ENCODE results near the gene LUZP2. TPM values are rescaled to one million over a fixed set of nuclear protein-coding genes. Genes with fewer than 3 reads are reported as not detected.

LUZP2 gene
- total and polyA plus RNA-seq, 2 of the 8 experiments (the other 6 are each of a cell fraction or from before 2014, with no cell fraction given): 0.79 to 1.5 TPM

DNA sequence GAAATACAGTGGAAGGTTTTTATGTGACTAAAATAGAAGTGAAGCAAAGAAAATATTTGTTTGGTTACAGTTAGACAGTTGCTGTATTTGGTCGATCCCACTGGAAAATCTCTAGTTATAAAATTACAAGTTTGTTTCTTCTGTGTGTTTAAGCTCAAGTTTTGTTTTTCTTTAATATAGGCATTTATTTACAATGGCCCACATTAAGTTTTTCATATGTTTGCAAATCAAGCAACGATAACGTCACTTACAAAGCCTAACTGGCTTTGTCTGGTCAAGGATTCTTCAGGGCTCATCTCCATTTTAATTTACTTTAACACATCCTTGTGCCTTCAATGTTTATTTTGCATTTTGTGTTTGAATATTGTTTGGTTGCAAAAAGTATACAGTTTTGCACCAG is 270.6 kb downstream of the LUZP2 start:
- no peaks in the 10 kb centered on the region for H3K23me2 ChIP-seq (ENCODE audit: low read depth, low read length)
- H3K27me3 ChIP-seq (replicated peaks in 1 of 4; ENCODE audit: control insufficient read depth in 3 of 4, extremely low read depth in 1 of 4, insufficient read depth in 3 of 4, low read length in 3 of 4): no peaks in the 10 kb centered on the region
- H4K5ac ChIP-seq (ENCODE audit: insufficient read length, low read depth, low read length): no peak overlapping the region
- no peak overlapping the region for H3K23ac ChIP-seq (ENCODE audit: insufficient read length)
- no peak overlapping the region for H3K27ac ChIP-seq (ENCODE audit: low read depth, low read length)
- no peaks in the 10 kb centered on the region for H3K4me1 ChIP-seq (replicated peaks in 1 of 4; ENCODE audit: control insufficient read depth in 3 of 4, insufficient read depth in 4 of 4, low read length in 3 of 4)
- H2AK5ac ChIP-seq (ENCODE audit: low read depth, low read length): no peak overlapping the region
- POLR2A ChIA-PET (ENCODE audit: partially characterized antibody): no interaction called here
- no peak for DNase-seq (ENCODE audit: low read depth in 1 of 2, low spot score in 2 of 2)
- no peaks in the 10 kb centered on the region for H3K9me3 ChIP-seq (ENCODE audit: insufficient read depth in 2 of 2, low read depth in 1 of 2, low read length in 1 of 2)
- WGBS, 2 experiments (ENCODE audit: extremely low coverage in 1 of 2, insufficient coverage in 1 of 2, insufficient read length in 1 of 2, insufficient replicate concordance in 2 of 2, low coverage in 1 of 2, low lambda C conversion rate in 2 of 2, missing lambda C conversion rate in 1 of 2): 91% methylated on average over 3 of the region's 3 CpGs; no CpG with 5 or more reads in 1 of the 2 experiments
- H3K36me3 ChIP-seq (ENCODE audit: control insufficient read depth in 2 of 4, insufficient read depth in 4 of 4, low read length in 3 of 4): no peaks in the 10 kb centered on the region
- H4K20me1 ChIP-seq (replicated peaks in 1 of 2; ENCODE audit: control insufficient read depth in 1 of 2, insufficient read depth in 2 of 2, low read length in 2 of 2): no peaks in the 10 kb centered on the region
- H2BK5ac ChIP-seq (ENCODE audit: low read depth, low read length): no peak overlapping the region
- H3K14ac ChIP-seq (ENCODE audit: insufficient read length): no peak overlapping the region
- no peak overlapping the region for H3K9ac ChIP-seq (replicated peaks in 1 of 4; ENCODE audit: extremely low read depth in 1 of 4, low read depth in 3 of 4, low read length in 3 of 4)
- H3K79me1 ChIP-seq (ENCODE audit: low read depth, low read length): no peaks in the 10 kb centered on the region
- no peak overlapping the region for H2BK120ac ChIP-seq (replicated peaks; ENCODE audit: low read depth, low read length)
- H3K79me2 ChIP-seq (ENCODE audit: control insufficient read depth in 1 of 2, insufficient read depth in 2 of 2, low read length in 2 of 2): no peaks in the 10 kb centered on the region
- no peak overlapping the region for H3K4me3 ChIP-seq (ENCODE audit: extremely low read depth in 1 of 4, insufficient read depth in 2 of 4, low read depth in 3 of 4, low read length in 4 of 4)
- H2AFZ ChIP-seq (ENCODE audit: low read length): no peak overlapping the region
- no peak for FAIRE-seq
- no peak overlapping the region for H4K91ac ChIP-seq (replicated peaks; ENCODE audit: insufficient read length, low read length)
- H3K4me2 ChIP-seq (ENCODE audit: insufficient read depth in 1 of 2, low read depth in 2 of 2, low read length in 2 of 2): no peak overlapping the region
- CTCF ChIA-PET (ENCODE audit: partially characterized antibody): no interaction called here
- no peak overlapping the region for H3K18ac ChIP-seq (ENCODE audit: extremely low read depth, low read length)
- H2BK15ac ChIP-seq (ENCODE audit: low read length): no peak overlapping the region
- H4K8ac ChIP-seq (ENCODE audit: extremely low read depth, insufficient read depth, low read length): no peak overlapping the region
- no peak overlapping the region for H3K4ac ChIP-seq (replicated peaks; ENCODE audit: insufficient read length, low read depth, low read length)
- H2BK20ac ChIP-seq (ENCODE audit: low read length): no peak overlapping the region
- no peak overlapping the region for H3K56ac ChIP-seq (replicated peaks; ENCODE audit: insufficient read length, low read depth, low read length)
- H2BK12ac ChIP-seq (ENCODE audit: low read depth, low read length): no peak overlapping the region
- TF ChIP-seq RNF2 (IDR thresholded peaks at IDR 0.05; ENCODE audit: borderline replicate concordance, low read depth, low read length, missing control alignments, poor library complexity, severe bottlenecking) (no peak), EGR1 (IDR thresholded peaks at IDR 0.05; ENCODE audit: borderline replicate concordance, low read depth, low read length) (no peak), BCL11A (IDR thresholded peaks at IDR 0.05; ENCODE audit: low read depth in 2 of 2, low read length in 2 of 2) (no peak), BRCA1 (IDR thresholded peaks at IDR 0.05; ENCODE audit: low read depth, low read length) (no peak), SAP30 (IDR thresholded peaks at IDR 0.05; ENCODE audit: insufficient read depth, insufficient replicate concordance, low read length) (no peak), HDAC2 (IDR thresholded peaks at IDR 0.05; ENCODE audit: borderline replicate concordance in 1 of 2, low read depth in 2 of 2, low read length in 2 of 2) (no peak), CHD2 (IDR thresholded peaks at IDR 0.05; ENCODE audit: low read length) (no peak)
- TF ChIP-seq, protein P1, sequence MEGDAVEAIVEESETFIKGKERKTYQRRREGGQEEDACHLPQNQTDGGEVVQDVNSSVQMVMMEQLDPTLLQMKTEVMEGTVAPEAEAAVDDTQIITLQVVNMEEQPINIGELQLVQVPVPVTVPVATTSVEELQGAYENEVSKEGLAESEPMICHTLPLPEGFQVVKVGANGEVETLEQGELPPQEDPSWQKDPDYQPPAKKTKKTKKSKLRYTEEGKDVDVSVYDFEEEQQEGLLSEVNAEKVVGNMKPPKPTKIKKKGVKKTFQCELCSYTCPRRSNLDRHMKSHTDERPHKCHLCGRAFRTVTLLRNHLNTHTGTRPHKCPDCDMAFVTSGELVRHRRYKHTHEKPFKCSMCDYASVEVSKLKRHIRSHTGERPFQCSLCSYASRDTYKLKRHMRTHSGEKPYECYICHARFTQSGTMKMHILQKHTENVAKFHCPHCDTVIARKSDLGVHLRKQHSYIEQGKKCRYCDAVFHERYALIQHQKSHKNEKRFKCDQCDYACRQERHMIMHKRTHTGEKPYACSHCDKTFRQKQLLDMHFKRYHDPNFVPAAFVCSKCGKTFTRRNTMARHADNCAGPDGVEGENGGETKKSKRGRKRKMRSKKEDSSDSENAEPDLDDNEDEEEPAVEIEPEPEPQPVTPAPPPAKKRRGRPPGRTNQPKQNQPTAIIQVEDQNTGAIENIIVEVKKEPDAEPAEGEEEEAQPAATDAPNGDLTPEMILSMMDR (IDR thresholded peaks at IDR 0.05; ENCODE audit: control extremely low read depth in 1 of 3, insufficient read depth in 1 of 3, low read depth in 1 of 3, low read length in 3 of 3): no peak
- TF ChIP-seq, protein P2, sequence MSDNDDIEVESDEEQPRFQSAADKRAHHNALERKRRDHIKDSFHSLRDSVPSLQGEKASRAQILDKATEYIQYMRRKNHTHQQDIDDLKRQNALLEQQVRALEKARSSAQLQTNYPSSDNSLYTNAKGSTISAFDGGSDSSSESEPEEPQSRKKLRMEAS (IDR thresholded peaks at IDR 0.05): no peak
- TF ChIP-seq, protein P3, sequence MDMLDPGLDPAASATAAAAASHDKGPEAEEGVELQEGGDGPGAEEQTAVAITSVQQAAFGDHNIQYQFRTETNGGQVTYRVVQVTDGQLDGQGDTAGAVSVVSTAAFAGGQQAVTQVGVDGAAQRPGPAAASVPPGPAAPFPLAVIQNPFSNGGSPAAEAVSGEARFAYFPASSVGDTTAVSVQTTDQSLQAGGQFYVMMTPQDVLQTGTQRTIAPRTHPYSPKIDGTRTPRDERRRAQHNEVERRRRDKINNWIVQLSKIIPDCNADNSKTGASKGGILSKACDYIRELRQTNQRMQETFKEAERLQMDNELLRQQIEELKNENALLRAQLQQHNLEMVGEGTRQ (IDR thresholded peaks at IDR 0.05; ENCODE audit: low read length): no peak

Data from H1 (cell line).